OCI-LY7 (cell line): ENCODE results near the gene SAP30BP.

ENCODE experiments used
- CTCF ChIP-seq: fragments of 200-600 bp; sonication (generic); conservative IDR thresholded peaks from 2 replicates; pipeline ENCODE4 v1.5.1; 2014; ENCODE audit warnings: mild to moderate bottlenecking, antibody characterized with exemption, low read length, moderate library complexity, mixed read lengths
- EZH2phosphoT487 ChIP-seq: fragments of 200-600 bp; sonication (generic); IDR thresholded peaks from 2 replicates; pipeline ENCODE4 v1.6.1; 2018; ENCODE audit warnings: low read depth, borderline replicate concordance, mild to moderate bottlenecking, mixed run types, antibody characterized with exemption, low read length, moderate library complexity, mixed read lengths

- TF ChIP-seq CTCF = no peak
- TF ChIP-seq EZH2phosphoT487 = no peak
Observed at GRCh38 chr17:75719732-75720131, 52.6 kb downstream of the SAP30BP start.
